Peyer's patch (tissue), 4 donors: ENCODE results near the gene PKN2.

Experiments used
- POLR2A ChIP-seq, 2 donors: fragments of 450-650 bp; IDR thresholded peaks; one replicate each; pipeline ENCODE4 v1.5.1; 2017; ENCODE audit warnings: antibody characterized with exemption in 2 of 2, mild to moderate bottlenecking in 2 of 2, moderate library complexity in 2 of 2
- TF ChIP-seq, protein P1 (sequence below), 6 experiments: fragments of 450-650 bp in 4 of 6; fragments of 200-600 bp in 2 of 6; sonication (generic) in 1 of 6; IDR thresholded peaks; one replicate each; pipeline ENCODE4 v1.5.1; 2017 to 2019; ENCODE audit warnings: antibody characterized with exemption in 6 of 6, mild to moderate bottlenecking in 3 of 6, moderate library complexity in 1 of 6

DNA sequence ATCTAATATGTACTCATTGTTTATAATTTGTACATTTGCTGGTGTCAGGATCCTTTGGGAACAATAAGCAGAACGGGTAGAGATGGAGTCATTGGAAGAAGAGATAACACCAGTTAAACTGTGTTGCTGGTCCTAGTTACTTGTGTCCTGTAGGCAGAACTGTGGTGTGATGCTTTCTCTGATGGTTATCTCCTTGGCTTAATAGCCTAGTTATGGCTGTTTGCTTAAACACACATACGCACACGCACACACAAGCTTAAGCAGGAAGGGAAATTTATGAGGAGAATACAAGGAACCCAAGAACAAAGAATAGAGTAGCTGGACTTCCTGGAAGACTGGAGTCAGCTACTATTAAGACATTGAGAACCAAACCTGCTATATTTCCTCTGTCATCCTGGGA is 5.7 kb upstream of the PKN2 start:
- no peak for TF ChIP-seq POLR2A (IDR thresholded peaks at IDR 0.05)
- TF ChIP-seq, protein P1, sequence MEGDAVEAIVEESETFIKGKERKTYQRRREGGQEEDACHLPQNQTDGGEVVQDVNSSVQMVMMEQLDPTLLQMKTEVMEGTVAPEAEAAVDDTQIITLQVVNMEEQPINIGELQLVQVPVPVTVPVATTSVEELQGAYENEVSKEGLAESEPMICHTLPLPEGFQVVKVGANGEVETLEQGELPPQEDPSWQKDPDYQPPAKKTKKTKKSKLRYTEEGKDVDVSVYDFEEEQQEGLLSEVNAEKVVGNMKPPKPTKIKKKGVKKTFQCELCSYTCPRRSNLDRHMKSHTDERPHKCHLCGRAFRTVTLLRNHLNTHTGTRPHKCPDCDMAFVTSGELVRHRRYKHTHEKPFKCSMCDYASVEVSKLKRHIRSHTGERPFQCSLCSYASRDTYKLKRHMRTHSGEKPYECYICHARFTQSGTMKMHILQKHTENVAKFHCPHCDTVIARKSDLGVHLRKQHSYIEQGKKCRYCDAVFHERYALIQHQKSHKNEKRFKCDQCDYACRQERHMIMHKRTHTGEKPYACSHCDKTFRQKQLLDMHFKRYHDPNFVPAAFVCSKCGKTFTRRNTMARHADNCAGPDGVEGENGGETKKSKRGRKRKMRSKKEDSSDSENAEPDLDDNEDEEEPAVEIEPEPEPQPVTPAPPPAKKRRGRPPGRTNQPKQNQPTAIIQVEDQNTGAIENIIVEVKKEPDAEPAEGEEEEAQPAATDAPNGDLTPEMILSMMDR (IDR thresholded peaks at IDR 0.05), result no peak
